Tibial nerve (tissue), 4 donors: ENCODE data around the gene PRELP. TPM values are rescaled to one million over a fixed set of nuclear protein-coding genes. Genes with fewer than 3 reads are reported as not detected.

Experiments
- DNase-seq, 2 donors: peaks; one replicate each; pipeline ENCODE4 v3.0.0-alpha.2; 2019; ENCODE audit warnings: low spot score in 2 of 2
- H3K27ac ChIP-seq, 4 donors: fragments of 200-600 bp; sonication (generic) in 3 of 4; one replicate each; pipeline ENCODE4 v1.5.1; 2017 to 2019; ENCODE audit warnings: mild to moderate bottlenecking in 1 of 4
- H3K27me3 ChIP-seq, 2 donors: fragments of 200-600 bp; sonication (generic) in 1 of 2; one replicate each; pipeline versions ENCODE4 v1.5.1 to v1.6.0; 2017 to 2019
- H3K36me3 ChIP-seq, 3 donors: fragments of 200-600 bp; sonication (generic); one replicate each; pipeline ENCODE4 v1.5.1; 2018 to 2019
- H3K4me1 ChIP-seq, 4 donors: fragments of 200-600 bp; sonication (generic) in 3 of 4; one replicate each; pipeline ENCODE4 v1.5.1; 2017 to 2019
- H3K4me3 ChIP-seq, 4 donors: fragments of 200-600 bp; sonication (generic) in 3 of 4; one replicate each; pipeline ENCODE4 v1.5.1; 2017 to 2019; ENCODE audit warnings: mild to moderate bottlenecking in 1 of 4, moderate library complexity in 1 of 4
- H3K9me3 ChIP-seq, 4 donors: fragments of 200-600 bp; sonication (generic) in 3 of 4; one replicate each; pipeline ENCODE4 v1.5.1; 2017 to 2019
- CTCF ChIP-seq, 5 experiments: fragments of 200-600 bp in 3 of 5; fragments of 450-650 bp in 2 of 5; sonication (generic) in 3 of 5; IDR thresholded peaks; one replicate each; pipeline ENCODE4 v1.5.1; 2016 to 2019; ENCODE audit warnings: antibody characterized with exemption in 5 of 5, mild to moderate bottlenecking in 3 of 5, moderate library complexity in 2 of 5
- EP300 ChIP-seq, 2 donors: sonication (generic); formaldehyde crosslinking; IDR thresholded peaks; one replicate each; pipeline ENCODE4 v1.6.1; 2017; ENCODE audit warnings: antibody characterized with exemption in 2 of 2, mild to moderate bottlenecking in 1 of 2
- POLR2A ChIP-seq, 2 donors: fragments of 450-650 bp; IDR thresholded peaks; one replicate each; pipeline ENCODE4 v1.6.1; 2017; ENCODE audit warnings: antibody characterized with exemption in 2 of 2, mild to moderate bottlenecking in 2 of 2, moderate library complexity in 2 of 2
- WGBS, 2 donors: methylation state at CpG; one replicate each; pipeline ENCODE4 v1.1.5; 2018; 5-methylcytosine and 5-hydroxymethylcytosine counted together
- total RNA-seq, 4 donors: library from RNA; depleted of rRNA; stranded (reverse); fragments of >200 nt; gene quantifications; one replicate each; pipeline ENCODE4 v1.1.0, GENCODE V29; 2016

The PRELP gene
- total RNA-seq, 4 donors from 2014 or later = 108 to 291 (median 153) TPM

- Histone ChIP-seq H3K36me3 (no peaks in the 10 kb centered on the region), H3K27me3 (no peaks in the 10 kb centered on the region), H3K27ac (peak overlapping the region; percentile 84 to 97 (median 92)), H3K4me3 (no peak overlapping the region), H3K4me1 (peaks cover 5 to 87% (median 54%) of the 10 kb centered on the region in 4 donors), H3K9me3 (no peaks in the 10 kb centered on the region)
- 47 to 60% methylated on average over 9 of the region's 9 CpGs for WGBS, 2 donors
- TF ChIP-seq POLR2A (IDR thresholded peaks at IDR 0.05) (no peak), EP300 (IDR thresholded peaks at IDR 0.05) (peak; percentile 68 to 91), CTCF (IDR thresholded peaks at IDR 0.05) (no peak)
- peak; percentile 91 to 94 for DNase-seq
These were observed 8.1 kb upstream of the PRELP start for GRCh38 chr1:203467550-203467921.

DNA sequence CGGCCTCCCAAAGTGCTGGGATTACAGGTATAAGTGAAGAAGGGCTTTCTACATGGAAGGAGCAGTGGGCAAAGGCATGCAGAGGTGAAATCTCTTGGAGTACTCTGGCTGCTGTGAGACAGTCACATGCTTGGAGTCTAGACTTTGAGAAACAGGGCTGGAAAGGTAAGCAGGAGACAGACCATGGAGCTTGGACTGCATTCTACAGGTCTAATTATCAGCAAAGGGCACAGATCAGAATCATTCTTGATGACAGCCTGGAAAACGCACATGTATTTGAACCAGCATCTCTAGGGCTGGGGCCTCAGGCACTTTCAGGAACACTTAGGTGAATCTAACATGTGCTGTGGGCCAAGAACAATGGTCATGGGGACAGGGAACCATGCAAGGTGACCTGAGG lies 7.3 kb upstream of the PRELP start:
- H3K27ac ChIP-seq = peak overlapping the region in 2 of 4 donors; percentile 96 to 97
- H3K36me3 ChIP-seq = no peaks in the 10 kb centered on the region
- H3K9me3 ChIP-seq = no peaks in the 10 kb centered on the region
- H3K4me1 ChIP-seq = peaks cover 5 to 82% (median 51%) of the 10 kb centered on the region in 4 donors
- no peaks in the 10 kb centered on the region for H3K27me3 ChIP-seq
- DNase-seq = no peak
- H3K4me3 ChIP-seq = no peak overlapping the region
- TF ChIP-seq EP300 (IDR thresholded peaks at IDR 0.05) (no peak), POLR2A (IDR thresholded peaks at IDR 0.05) (no peak), CTCF (IDR thresholded peaks at IDR 0.05) (no peak)
- 87 to 95% methylated on average over 2 of the region's 2 CpGs for WGBS, 2 donors

GRCh38 chr1:203470240-203470639 lies 5.4 kb upstream of the PRELP start:
- Histone ChIP-seq H3K36me3 (no peaks in the 10 kb centered on the region), H3K9me3 (no peaks in the 10 kb centered on the region), H3K27me3 (no peaks in the 10 kb centered on the region), H3K4me3 (no peak overlapping the region), H3K27ac (peak overlapping the region in 1 of 4 donors; percentile 61), H3K4me1 (peaks cover 13 to 82% (median 44%) of the 10 kb centered on the region in 4 donors)
- 47 to 53% methylated on average over 5 of the region's 5 CpGs for WGBS, 2 donors
- TF ChIP-seq CTCF (IDR thresholded peaks at IDR 0.05) (no peak), POLR2A (IDR thresholded peaks at IDR 0.05) (no peak), EP300 (IDR thresholded peaks at IDR 0.05) (no peak)
- no peak for DNase-seq

DNA sequence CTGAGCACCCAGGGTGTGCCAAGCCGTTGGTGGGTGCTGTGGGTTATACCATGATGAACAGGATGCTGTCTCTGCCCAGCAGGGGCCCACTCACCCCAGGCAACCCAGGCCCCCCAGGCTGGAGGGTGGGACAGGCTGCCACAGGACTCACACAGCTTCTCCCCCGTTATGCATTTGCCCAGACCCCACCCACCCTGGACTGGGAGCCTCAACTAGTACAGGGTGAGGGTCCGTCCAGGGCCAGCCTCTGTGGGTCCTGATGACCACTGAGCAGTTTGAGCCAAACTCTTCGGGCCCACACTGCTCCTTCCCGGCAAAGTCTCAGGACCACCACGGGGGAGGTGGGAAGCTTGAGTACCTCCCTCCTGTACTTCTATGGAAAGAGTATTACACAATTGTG lies 3.8 kb upstream of the PRELP start:
- no peaks in the 10 kb centered on the region for H3K9me3 ChIP-seq
- peak overlapping the region in 2 of 4 donors; percentile 26 to 57 for H3K27ac ChIP-seq
- H3K27me3 ChIP-seq = no peaks in the 10 kb centered on the region
- no peaks in the 10 kb centered on the region for H3K36me3 ChIP-seq
- H3K4me3 ChIP-seq = no peak overlapping the region
- DNase-seq = no peak
- H3K4me1 ChIP-seq = peaks cover 8 to 67% (median 29%) of the 10 kb centered on the region in 4 donors
- TF ChIP-seq CTCF (IDR thresholded peaks at IDR 0.05) = no peak
- TF ChIP-seq POLR2A (IDR thresholded peaks at IDR 0.05) = no peak
- TF ChIP-seq EP300 (IDR thresholded peaks at IDR 0.05) = no peak
- WGBS, 2 donors = 55 to 67% methylated on average over 5 to 6 of the region's 6 CpGs

DNA sequence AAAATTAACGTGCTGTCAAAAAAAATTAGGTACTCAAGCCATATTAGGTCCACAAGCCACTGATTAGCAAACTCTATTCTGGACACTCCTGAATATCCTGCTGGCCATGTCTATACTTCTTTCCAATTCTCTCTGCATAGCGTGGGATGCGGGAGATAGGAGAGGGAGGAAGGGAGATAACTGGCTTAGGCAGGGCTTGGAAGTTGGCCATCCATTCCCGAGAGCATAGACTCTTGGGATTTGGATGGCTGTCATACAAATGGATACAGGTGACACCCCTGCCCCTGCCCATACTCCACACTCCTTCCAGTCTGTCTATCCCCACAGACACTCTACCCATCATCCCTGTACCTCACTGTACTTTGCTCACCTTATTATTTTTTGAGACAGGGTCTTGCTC lies 2.3 kb upstream of the PRELP start:
- Histone ChIP-seq H3K36me3 (no peaks in the 10 kb centered on the region), H3K27ac (peak overlapping the region in 3 of 4 donors; percentile 12 to 93 (median 85)), H3K27me3 (no peaks in the 10 kb centered on the region), H3K9me3 (no peaks in the 10 kb centered on the region), H3K4me1 (peaks cover 8 to 53% (median 20%) of the 10 kb centered on the region in 4 donors), H3K4me3 (no peak overlapping the region)
- WGBS, 2 donors = 77 to 82% methylated on average over 4 of the region's 4 CpGs
- no peak for TF ChIP-seq EP300 (IDR thresholded peaks at IDR 0.05)
- TF ChIP-seq POLR2A (IDR thresholded peaks at IDR 0.05) = no peak
- no peak for TF ChIP-seq CTCF (IDR thresholded peaks at IDR 0.05)
- no peak for DNase-seq
